Ascending aorta (tissue), 2 donors: ENCODE results near the gene DYNLRB1. TPM values are rescaled to one million over a fixed set of nuclear protein-coding genes. Genes with fewer than 3 reads are reported as not detected.

ENCODE experiments used
- DNase-seq, 2 donors: peaks; one replicate each; pipeline ENCODE4 v3.0.0-alpha.2; 2019; ENCODE audit warnings: low spot score in 2 of 2
- H3K27ac ChIP-seq, 2 donors: fragments of 200-600 bp; sonication (generic); one replicate each; pipeline ENCODE4 v1.5.1; 2016 to 2017; ENCODE audit warnings: mild to moderate bottlenecking in 1 of 2
- H3K27me3 ChIP-seq: fragments of 200-600 bp; sonication (generic); one replicate; pipeline ENCODE4 v1.5.1; 2017
- H3K36me3 ChIP-seq, 2 donors: fragments of 200-600 bp; sonication (generic); one replicate each; pipeline ENCODE4 v1.5.1; 2016
- H3K4me1 ChIP-seq, 2 donors: fragments of 200-600 bp; sonication (generic); one replicate each; pipeline ENCODE4 v1.5.1; 2016 to 2017; ENCODE audit warnings: mild to moderate bottlenecking in 1 of 2
- H3K4me3 ChIP-seq, 2 donors: fragments of 200-600 bp; sonication (generic); one replicate each; pipeline ENCODE4 v1.5.1; 2016 to 2017; ENCODE audit warnings: mild to moderate bottlenecking in 1 of 2
- H3K9me3 ChIP-seq, 2 donors: fragments of 200-600 bp; sonication (generic); one replicate each; pipeline ENCODE4 v1.5.1; 2016
- CTCF ChIP-seq, 3 experiments: fragments of 200-600 bp in 2 of 3; fragments of 450-650 bp in 1 of 3; sonication (generic) in 2 of 3; IDR thresholded peaks; one replicate each; pipeline ENCODE4 v1.5.1; 2016 to 2019; ENCODE audit warnings: antibody characterized with exemption in 3 of 3, mild to moderate bottlenecking in 1 of 3, moderate library complexity in 1 of 3
- intact Hi-C: fragments of 100-400 bp; cut with DNase I; formaldehyde crosslinking; loops from one replicate; pipeline ENCODE4 v1.15.1; 2023
- total RNA-seq: library from RNA; depleted of rRNA; stranded (reverse); fragments of >200 nt; gene quantifications from one replicate; pipeline ENCODE4 v1.1.0, GENCODE V29; 2016

The DYNLRB1 gene
- total RNA-seq, 1 donor from 2014 or later, result 148 TPM

- no peak overlapping the region for H3K4me3 ChIP-seq
- no peaks in the 10 kb centered on the region for H3K36me3 ChIP-seq
- TF ChIP-seq CTCF (IDR thresholded peaks at IDR 0.05), result no peak
- H3K4me1 ChIP-seq, result no peaks in the 10 kb centered on the region
- no peaks in the 10 kb centered on the region for H3K9me3 ChIP-seq
- no peak overlapping the region for H3K27ac ChIP-seq
- no peak for DNase-seq
- intact Hi-C loops, result no loop called here
- H3K27me3 ChIP-seq, result no peaks in the 10 kb centered on the region
Measured at GRCh38 chr20:34547844-34548613, 31.8 kb downstream of the DYNLRB1 start.

GRCh38 chr20:34549291-34549928, 33.2 kb downstream of the DYNLRB1 start:
- DNase-seq, result no peak
- intact Hi-C loops, result no loop called here
- Histone ChIP-seq H3K9me3 (no peaks in the 10 kb centered on the region), H3K4me1 (peaks cover 0 to 4% of the 10 kb centered on the region in 2 donors), H3K36me3 (no peaks in the 10 kb centered on the region), H3K4me3 (no peak overlapping the region), H3K27ac (no peak overlapping the region), H3K27me3 (no peaks in the 10 kb centered on the region)
- no peak for TF ChIP-seq CTCF (IDR thresholded peaks at IDR 0.05)

- H3K4me1 ChIP-seq, result peaks cover 0 to 4% of the 10 kb centered on the region in 2 donors
- intact Hi-C loops, result no loop called here
- DNase-seq, result no peak
- TF ChIP-seq CTCF (IDR thresholded peaks at IDR 0.05), result no peak
- H3K27ac ChIP-seq, result no peak overlapping the region
- no peak overlapping the region for H3K4me3 ChIP-seq
- no peaks in the 10 kb centered on the region for H3K9me3 ChIP-seq
- H3K27me3 ChIP-seq, result no peaks in the 10 kb centered on the region
- no peaks in the 10 kb centered on the region for H3K36me3 ChIP-seq
Measured at GRCh38 chr20:34549929-34550305, 33.7 kb downstream of the DYNLRB1 start.

GRCh38 chr20:34552569-34552968, 36.3 kb downstream of the DYNLRB1 start:
- DNase-seq, result no peak
- intact Hi-C loops, result no loop called here
- Histone ChIP-seq H3K9me3 (no peaks in the 10 kb centered on the region), H3K4me1 (peaks cover 0 to 4% of the 10 kb centered on the region in 2 donors), H3K27me3 (no peaks in the 10 kb centered on the region), H3K36me3 (no peaks in the 10 kb centered on the region), H3K4me3 (no peak overlapping the region), H3K27ac (no peak overlapping the region)
- no peak for TF ChIP-seq CTCF (IDR thresholded peaks at IDR 0.05)

- Histone ChIP-seq H3K27me3 (no peaks in the 10 kb centered on the region), H3K4me1 (peaks cover 4 to 6% of the 10 kb centered on the region in 2 donors), H3K36me3 (no peaks in the 10 kb centered on the region), H3K4me3 (no peak overlapping the region), H3K9me3 (no peaks in the 10 kb centered on the region), H3K27ac (peak overlapping the region; percentile 1 to 44)
- no peak for DNase-seq
- intact Hi-C loops, result no loop called here
- no peak for TF ChIP-seq CTCF (IDR thresholded peaks at IDR 0.05)
Measured at GRCh38 chr20:34553366-34553867, 37.2 kb downstream of the DYNLRB1 start.
